ENCODE results near the gene PLCL1.

- TF ChIP-seq, protein P1, sequence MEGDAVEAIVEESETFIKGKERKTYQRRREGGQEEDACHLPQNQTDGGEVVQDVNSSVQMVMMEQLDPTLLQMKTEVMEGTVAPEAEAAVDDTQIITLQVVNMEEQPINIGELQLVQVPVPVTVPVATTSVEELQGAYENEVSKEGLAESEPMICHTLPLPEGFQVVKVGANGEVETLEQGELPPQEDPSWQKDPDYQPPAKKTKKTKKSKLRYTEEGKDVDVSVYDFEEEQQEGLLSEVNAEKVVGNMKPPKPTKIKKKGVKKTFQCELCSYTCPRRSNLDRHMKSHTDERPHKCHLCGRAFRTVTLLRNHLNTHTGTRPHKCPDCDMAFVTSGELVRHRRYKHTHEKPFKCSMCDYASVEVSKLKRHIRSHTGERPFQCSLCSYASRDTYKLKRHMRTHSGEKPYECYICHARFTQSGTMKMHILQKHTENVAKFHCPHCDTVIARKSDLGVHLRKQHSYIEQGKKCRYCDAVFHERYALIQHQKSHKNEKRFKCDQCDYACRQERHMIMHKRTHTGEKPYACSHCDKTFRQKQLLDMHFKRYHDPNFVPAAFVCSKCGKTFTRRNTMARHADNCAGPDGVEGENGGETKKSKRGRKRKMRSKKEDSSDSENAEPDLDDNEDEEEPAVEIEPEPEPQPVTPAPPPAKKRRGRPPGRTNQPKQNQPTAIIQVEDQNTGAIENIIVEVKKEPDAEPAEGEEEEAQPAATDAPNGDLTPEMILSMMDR (IDR thresholded peaks at IDR 0.05 in 8 of 11, conservative IDR thresholded peaks at IDR 0.05 in 3 of 11), result no peak
- TF ChIP-seq POLR2A (IDR thresholded peaks at IDR 0.05), result no peak
- TF ChIP-seq POLR2AphosphoS5 (IDR thresholded peaks at IDR 0.05), result no peak
Measured at GRCh38 chr2:197759625-197760292, 44.6 kb upstream of the PLCL1 start.
